ENCODE data around the gene C22orf15. TPM values are rescaled to one million over a fixed set of nuclear protein-coding genes. Genes with fewer than 3 reads are reported as not detected.
"Not testable (repeated sequence)": the region's sequence is repeated elsewhere in the genome, so short reads cannot be mapped to it uniquely, and the experiment has no call there.

C22orf15 gene
- total RNA-seq, 1 donor from 2014 or later, result 2.1 TPM

GRCh38 chr22:23718371-23719165, 44.2 kb upstream of the C22orf15 start:
- peak; percentile 41 for DNase-seq (ENCODE audit: low read depth)
- no peak overlapping the region for H3K4me3 ChIP-seq (ENCODE audit: low read depth, low read length)
- no peak for TF ChIP-seq CTCF (conservative IDR thresholded peaks at IDR 0.05; ENCODE audit: low read depth, low read length)

GRCh38 chr22:23720855-23721254, 41.9 kb upstream of the C22orf15 start:
- no peak overlapping the region for H3K4me3 ChIP-seq (ENCODE audit: low read depth, low read length)
- no peak for TF ChIP-seq CTCF (conservative IDR thresholded peaks at IDR 0.05; ENCODE audit: low read depth, low read length)
- DNase-seq (ENCODE audit: low read depth), result no peak

- TF ChIP-seq CTCF (conservative IDR thresholded peaks at IDR 0.05; ENCODE audit: low read depth, low read length), result no peak
- no peak for DNase-seq (ENCODE audit: low read depth)
Measured at GRCh38 chr22:23722160-23722559, 40.6 kb upstream of the C22orf15 start.

GRCh38 chr22:23722724-23723123, 40.1 kb upstream of the C22orf15 start:
- DNase-seq (ENCODE audit: low read depth), result no peak
- no peak for TF ChIP-seq CTCF (conservative IDR thresholded peaks at IDR 0.05; ENCODE audit: low read depth, low read length)
- no peak overlapping the region for H3K4me3 ChIP-seq (ENCODE audit: low read depth, low read length)

More at GRCh38 chr22:23722160-23722559, 40.6 kb upstream of the C22orf15 start:
- H3K4me3 ChIP-seq (ENCODE audit: low read depth, low read length), result no peak overlapping the region

GRCh38 chr22:23728108-23728507, 34.7 kb upstream of the C22orf15 start:
- DNase-seq (ENCODE audit: low read depth); H3K4me3 ChIP-seq (ENCODE audit: low read depth, low read length): not testable (repeated sequence)

- TF ChIP-seq CTCF (conservative IDR thresholded peaks at IDR 0.05; ENCODE audit: low read depth, low read length), result no peak
- DNase-seq (ENCODE audit: low read depth), result no peak
Measured at GRCh38 chr22:23737696-23738095, 25.1 kb upstream of the C22orf15 start.

GRCh38 chr22:23742505-23743264, 20.1 kb upstream of the C22orf15 start:
- no peak for TF ChIP-seq CTCF (conservative IDR thresholded peaks at IDR 0.05; ENCODE audit: low read depth, low read length)
- H3K4me3 ChIP-seq (ENCODE audit: low read depth, low read length), result no peak overlapping the region
- no peak for DNase-seq (ENCODE audit: low read depth)

More at GRCh38 chr22:23737696-23738095, 25.1 kb upstream of the C22orf15 start:
- H3K4me3 ChIP-seq (ENCODE audit: low read depth, low read length), result no peak overlapping the region
